HG02885 (cell line): ENCODE measurements around the gene SLC8A1.
"Not testable (repeated sequence)": the region's sequence is repeated elsewhere in the genome, so short reads cannot be mapped to it uniquely, and the experiment has no call there.

Experiments used
- ATAC-seq: cut with Tn5 transposase; IDR thresholded peaks from one replicate; pipeline ENCODE4 v1.9.1; 2021; ENCODE audit warnings: mild to moderate bottlenecking; ENCODE audit not compliant: unreplicated experiment, poor library complexity

Gene SLC8A1

DNA sequence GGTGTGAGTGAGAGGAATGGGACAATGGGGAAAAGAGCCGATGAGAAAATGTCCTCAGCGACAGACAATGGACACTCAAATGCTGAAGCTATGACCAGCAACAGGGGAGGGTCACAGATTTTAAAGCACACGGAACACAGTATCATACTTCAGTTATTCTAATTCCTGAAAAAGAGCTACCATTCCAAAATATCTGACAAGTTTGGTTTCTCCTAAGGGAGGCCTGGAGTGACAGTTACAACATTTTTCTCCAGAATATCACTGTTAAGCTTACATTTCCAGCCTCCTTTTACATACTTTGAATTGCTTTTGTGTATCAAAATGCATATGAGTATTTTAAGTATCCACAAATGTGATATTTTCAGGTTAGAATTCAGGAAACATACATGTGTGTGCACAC is 351.2 kb downstream of the SLC8A1 start:
- ATAC-seq, result no peak

DNA sequence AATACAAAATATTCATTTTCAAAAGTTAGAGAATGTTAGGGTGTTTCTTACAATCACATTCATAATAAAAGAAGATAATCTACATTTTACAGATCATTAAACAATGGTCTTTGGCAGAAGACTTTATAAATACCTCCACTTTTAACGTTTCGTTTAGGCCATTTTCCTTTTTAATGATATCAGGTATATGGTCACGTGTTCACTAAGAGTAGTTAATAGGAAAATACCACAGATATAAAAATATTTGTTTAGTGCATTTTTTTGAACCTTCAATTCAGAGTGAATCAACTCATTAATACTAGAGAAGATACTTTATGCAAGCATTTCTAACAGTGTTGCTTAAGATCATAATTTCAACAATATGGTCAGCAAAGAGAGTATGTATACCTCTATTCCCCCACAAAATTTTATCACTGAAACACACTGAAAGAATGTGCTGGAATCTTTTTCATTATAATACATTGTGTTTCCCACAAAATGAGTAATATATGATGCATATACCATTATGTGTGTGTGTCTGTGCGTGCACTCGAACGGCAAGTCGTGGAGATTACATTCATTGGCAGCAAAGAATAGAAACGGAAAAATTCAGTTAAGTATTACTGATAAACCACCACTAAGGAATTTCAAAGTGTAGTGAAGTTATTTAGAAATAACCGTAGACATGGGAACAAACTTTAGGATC is 353.0 kb downstream of the SLC8A1 start:
- no peak for ATAC-seq

- ATAC-seq, result no peak
These were observed 354.1 kb downstream of the SLC8A1 start for GRCh38 chr2:40097691-40098385.

DNA sequence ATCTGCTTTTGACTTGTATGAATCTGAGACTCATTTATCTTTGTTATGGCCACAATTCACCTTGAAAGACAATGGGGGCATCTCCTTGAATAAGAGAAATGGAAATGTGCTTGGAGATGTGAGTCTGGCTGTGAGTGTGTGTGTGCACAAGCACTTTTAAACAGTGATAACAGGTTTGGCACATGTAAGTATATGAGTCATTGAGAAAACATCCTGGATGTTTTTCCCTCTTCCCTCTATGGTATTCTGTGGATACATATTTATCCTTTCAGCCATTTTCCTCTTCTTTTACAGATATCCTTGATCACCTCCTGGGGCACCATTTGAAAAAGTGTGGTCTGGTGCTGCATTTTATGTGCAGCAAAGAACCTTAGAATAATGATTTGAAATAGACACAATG is 355.5 kb downstream of the SLC8A1 start:
- ATAC-seq, result no peak

DNA sequence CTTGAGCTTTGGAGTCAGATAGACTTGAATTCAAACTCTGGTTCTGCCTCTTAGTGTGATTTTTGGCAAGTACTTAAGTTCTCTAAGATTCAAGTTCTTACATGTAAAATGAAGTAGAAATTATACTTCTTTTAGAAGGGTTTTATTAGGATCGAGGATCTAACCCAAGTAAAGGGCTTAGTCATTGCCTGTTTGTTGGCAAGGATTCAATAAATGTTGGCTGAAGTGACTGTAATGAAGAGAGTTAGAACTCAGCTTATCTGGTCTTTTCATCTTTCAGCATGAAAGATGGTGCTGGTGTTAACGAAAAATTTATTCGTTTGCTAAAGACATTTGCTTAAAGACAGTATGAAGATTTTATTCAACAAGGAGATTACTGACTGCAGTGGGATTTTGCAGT is 356.9 kb downstream of the SLC8A1 start:
- ATAC-seq, result no peak

DNA sequence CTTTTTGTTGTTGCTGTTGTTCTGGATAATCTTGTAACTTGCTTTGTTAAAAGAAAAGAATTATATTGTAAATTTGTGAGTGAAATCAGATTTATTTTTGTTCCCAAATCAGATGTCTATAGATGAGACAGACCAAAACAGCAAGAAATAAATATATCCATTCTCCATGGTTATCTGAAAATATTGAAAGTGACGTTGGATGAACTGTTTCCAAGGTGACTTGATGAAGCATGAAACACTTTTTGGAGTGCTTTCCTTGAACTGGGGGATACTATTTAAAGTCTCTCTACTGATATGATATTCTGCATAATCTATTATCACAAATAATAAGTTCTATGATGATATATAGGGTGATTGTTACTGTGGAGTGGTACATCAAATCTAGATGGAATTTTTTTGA is 357.4 kb downstream of the SLC8A1 start:
- no peak for ATAC-seq

- no peak for ATAC-seq
These were observed 358.7 kb downstream of the SLC8A1 start for GRCh38 chr2:40093021-40093675.

- ATAC-seq, result no peak
These were observed 361.8 kb downstream of the SLC8A1 start for GRCh38 chr2:40090044-40090443.

DNA sequence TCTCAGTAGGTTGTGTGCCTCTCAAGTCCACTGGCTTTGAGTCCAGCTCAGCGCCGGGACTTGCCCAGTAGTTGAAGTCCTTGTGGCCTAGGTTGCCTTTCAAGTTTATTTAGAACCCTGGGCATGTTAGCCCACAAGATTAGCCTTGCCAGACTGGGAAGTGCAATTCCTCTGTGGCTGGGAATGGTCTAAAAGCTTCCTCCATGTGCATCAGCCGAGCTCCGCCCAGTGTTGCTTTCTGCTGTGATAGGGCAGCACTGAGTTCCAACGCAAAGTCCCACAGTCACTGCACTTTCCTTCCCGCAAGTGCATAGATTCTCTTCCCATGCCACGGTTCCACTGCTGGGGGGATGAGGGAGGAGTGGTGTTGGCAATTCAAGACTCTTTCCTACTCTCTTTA is 364.0 kb downstream of the SLC8A1 start:
- no peak for ATAC-seq

GRCh38 chr2:40087434-40087833 is 364.5 kb downstream of the SLC8A1 start:
- ATAC-seq, result no peak

GRCh38 chr2:40085786-40086185 is 366.1 kb downstream of the SLC8A1 start:
- ATAC-seq, result no peak

- ATAC-seq, result not testable (repeated sequence)
These were observed 378.6 kb downstream of the SLC8A1 start for GRCh38 chr2:40073336-40073735.

DNA sequence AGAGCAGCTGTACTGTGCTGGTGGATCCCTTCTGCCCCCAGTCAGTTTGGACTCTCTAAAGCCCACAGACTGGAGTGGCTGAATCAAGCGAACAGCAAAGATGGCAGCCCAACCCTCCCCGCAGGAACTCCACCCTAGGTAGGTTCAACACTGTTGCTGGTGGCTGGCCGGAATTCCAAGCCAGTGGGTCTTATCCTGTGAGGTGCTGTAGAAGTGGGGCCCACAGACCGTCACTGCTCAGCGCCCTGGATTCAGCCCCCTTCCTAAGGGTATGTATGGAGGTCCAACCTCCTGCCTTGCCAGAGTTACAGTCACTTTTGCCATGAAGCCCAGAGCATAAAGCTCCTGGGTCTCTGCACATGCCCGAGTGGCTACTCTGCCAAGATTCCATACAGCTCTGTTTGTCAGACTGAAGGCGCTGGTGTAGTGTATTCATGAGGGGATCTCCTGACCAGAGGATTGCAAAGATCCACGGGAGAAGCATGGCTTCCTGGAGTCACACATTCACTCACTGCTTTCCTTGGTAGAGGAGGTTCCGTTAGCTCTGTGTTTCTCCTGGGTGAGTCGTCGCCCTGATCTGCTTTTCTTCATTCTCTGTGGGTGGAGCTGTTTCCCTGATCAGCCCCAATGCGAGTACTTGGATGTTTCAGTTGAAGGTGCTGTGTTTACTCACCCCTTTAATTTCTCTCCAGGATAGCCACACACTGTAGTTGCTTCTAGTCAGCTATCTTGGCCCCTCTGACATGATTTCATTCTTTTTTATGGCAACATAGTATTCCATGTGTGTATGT is 379.3 kb downstream of the SLC8A1 start:
- no peak for ATAC-seq

DNA sequence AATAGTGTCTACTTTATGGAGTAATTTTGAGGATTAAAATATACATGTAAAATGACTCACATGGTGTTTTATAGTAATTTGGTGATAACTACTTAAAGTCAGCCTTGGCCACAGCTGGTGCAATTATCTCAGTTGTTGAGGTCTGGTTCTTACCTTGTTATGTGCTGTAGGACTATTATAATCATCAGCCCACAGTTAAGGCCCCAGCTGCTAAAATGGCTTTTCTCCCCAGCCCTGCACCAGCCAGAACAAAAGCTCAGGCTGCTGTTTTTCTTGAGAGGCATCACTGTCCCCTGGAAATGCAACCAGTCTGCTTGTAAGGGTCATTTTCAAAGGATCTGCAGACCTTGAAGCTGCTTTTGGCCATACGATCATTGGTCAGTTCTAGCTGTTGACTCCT is 389.5 kb downstream of the SLC8A1 start:
- ATAC-seq, result no peak

GRCh38 chr2:40049781-40050180 is 402.1 kb downstream of the SLC8A1 start:
- no peak for ATAC-seq

DNA sequence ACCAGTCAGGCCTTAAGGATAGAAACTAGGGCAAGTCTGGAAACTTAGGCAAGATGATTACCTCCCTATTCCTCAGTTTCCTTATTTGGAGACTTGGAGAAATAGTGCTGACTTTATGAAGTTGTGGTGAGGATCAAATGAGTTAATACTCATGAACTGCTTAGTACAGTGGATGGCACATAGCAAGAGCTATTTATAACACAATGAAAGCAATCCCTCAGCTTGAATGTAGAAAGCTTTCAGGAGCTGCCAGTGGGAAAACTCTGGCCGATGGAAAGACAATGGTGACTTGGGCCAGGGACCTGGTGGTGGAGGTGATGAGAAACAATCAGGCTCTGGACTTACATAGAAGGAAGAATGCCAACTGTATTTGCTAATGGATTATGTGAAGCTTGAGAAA is 403.4 kb downstream of the SLC8A1 start:
- ATAC-seq, result no peak

DNA sequence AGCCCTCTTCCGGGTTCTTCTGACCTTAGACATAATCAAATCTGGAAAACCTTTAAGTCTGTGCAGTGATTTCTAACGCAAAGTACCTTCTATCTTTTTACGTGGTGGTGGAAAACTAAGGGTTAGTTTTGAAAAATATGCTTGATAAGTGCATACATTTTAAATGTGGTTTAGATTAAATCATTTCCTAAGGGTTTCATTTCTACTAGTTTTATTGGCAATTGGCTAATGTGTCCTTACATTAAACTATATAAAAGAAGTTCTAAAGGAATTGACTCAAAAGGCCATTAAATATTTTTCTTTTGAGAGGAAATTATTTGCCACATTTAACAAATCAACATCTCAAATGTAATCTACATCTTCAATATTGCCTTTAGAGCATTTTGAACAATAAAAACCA is 404.5 kb downstream of the SLC8A1 start:
- no peak for ATAC-seq
